ENCODE measurements around the gene SYCE1.

The SYCE1 gene

GRCh38 chr10:133511408-133511807, 54.0 kb downstream of the SYCE1 start:
- DNase-seq, result no peak

DNA sequence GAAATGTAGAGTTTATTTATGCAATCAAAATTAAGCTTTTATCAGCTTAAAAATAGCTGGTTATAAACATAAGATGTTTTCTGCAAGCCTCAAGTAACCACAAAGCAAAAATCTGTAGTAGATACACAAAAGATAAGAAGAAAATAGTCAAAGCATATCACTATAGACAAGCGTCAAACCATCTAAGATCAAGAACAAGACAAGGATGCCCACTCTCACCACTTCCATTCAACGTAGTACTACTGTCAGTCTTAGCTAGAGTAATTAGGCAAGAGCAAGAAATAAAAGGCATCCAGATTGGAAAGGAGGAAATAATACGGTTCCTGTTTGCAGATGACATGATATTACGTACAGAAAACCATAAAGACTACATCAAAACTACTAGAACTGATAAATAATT, 55.7 kb downstream of the SYCE1 start:
- no peak for DNase-seq

Data from kidney glomerular epithelial cell (primary cell).